ENCODE measurements around the gene COL25A1. TPM values are rescaled to one million over a fixed set of nuclear protein-coding genes. Genes with fewer than 3 reads are reported as not detected.

Gene COL25A1
- total RNA-seq, 4 donors from 2014 or later, result 7.1 to 21.3 (median 12.6) TPM

- TF ChIP-seq CTCF (IDR thresholded peaks at IDR 0.05), result no peak
- no peak for ATAC-seq (ENCODE audit: low FRiP score)
- no peak for DNase-seq (ENCODE audit: low spot score)
Observed at GRCh38 chr4:109294006-109294405, 8.5 kb downstream of the COL25A1 start.

- DNase-seq (ENCODE audit: low spot score) (no peak), ATAC-seq (ENCODE audit: low FRiP score) (no peak)
- no peak for TF ChIP-seq CTCF (IDR thresholded peaks at IDR 0.05)
Observed at GRCh38 chr4:109291707-109292238, 10.7 kb downstream of the COL25A1 start.

- DNase-seq (ENCODE audit: low spot score), result no peak
- no peak for TF ChIP-seq CTCF (IDR thresholded peaks at IDR 0.05)
- no peak for ATAC-seq (ENCODE audit: low FRiP score)
Observed at GRCh38 chr4:109290918-109291317, 11.5 kb downstream of the COL25A1 start.

GRCh38 chr4:109278594-109279031 lies 23.8 kb downstream of the COL25A1 start:
- no peak for ATAC-seq (ENCODE audit: low FRiP score)
- DNase-seq (ENCODE audit: low spot score), result no peak
- TF ChIP-seq CTCF (IDR thresholded peaks at IDR 0.05), result no peak

GRCh38 chr4:109276482-109277095 lies 25.9 kb downstream of the COL25A1 start:
- TF ChIP-seq CTCF (IDR thresholded peaks at IDR 0.05), result no peak
- no peak for DNase-seq (ENCODE audit: low spot score)
- no peak for ATAC-seq (ENCODE audit: low FRiP score)

GRCh38 chr4:109275066-109275745 lies 27.3 kb downstream of the COL25A1 start:
- no peak for TF ChIP-seq CTCF (IDR thresholded peaks at IDR 0.05)
- ATAC-seq (ENCODE audit: low FRiP score) (no peak), DNase-seq (ENCODE audit: low spot score) (no peak)

- TF ChIP-seq CTCF (IDR thresholded peaks at IDR 0.05), result no peak
- DNase-seq (ENCODE audit: low spot score), result no peak
- ATAC-seq (ENCODE audit: low FRiP score), result no peak
Observed at GRCh38 chr4:109266891-109267290, 35.6 kb downstream of the COL25A1 start.
